Panc1 (cell line): Measurements from ENCODE around the gene DAB2IP. TPM values are rescaled to one million over a fixed set of nuclear protein-coding genes. Genes with fewer than 3 reads are reported as not detected.

Experiments
- ATAC-seq: fragments of 200-7000 bp; cut with Tn5 transposase; 2 replicates; pipeline ENCODE4 v1.9.1; 2020; ENCODE audit warnings: mild to moderate bottlenecking, moderate library complexity
- BruUV-seq: library from RNA; stranded (reverse); fragments of 400-500 nt; replicated peaks from 2 replicates; lab custom pipeline; 2021; lab: Mats Ljungman, UMichigan
- CTCF ChIA-PET: fragments of 300-600 bp; sonication (Branson Sonifier 250); formaldehyde crosslinking; loops from one replicate; lab custom pipeline; 2022; ENCODE audit warnings: antibody characterized with exemption; lab: Charles Lee
- POLR2A ChIA-PET: fragments of 300-600 bp; sonication (Branson Sonifier 250); formaldehyde crosslinking; loops from one replicate; lab custom pipeline; 2022; ENCODE audit warnings: antibody characterized with exemption; lab: Charles Lee
- DNase-seq: peaks from one replicate; pipeline ENCODE4 v3.0.0-alpha.2; 2010; ENCODE audit warnings: low read depth, low spot score
- H3K27ac ChIP-seq: 2 replicates; pipeline ENCODE4 v1.5.1; 2011; ENCODE audit warnings: mild to moderate bottlenecking, low read length, inconsistent platforms
- H3K27me3 ChIP-seq: fragments of 200-500 bp; sonication (Bioruptor generic); 2 replicates; pipeline ENCODE4 v1.6.0; 2014; ENCODE audit warnings: low read length, inconsistent platforms; ENCODE audit not compliant: control insufficient read depth, insufficient read depth
- H3K36me3 ChIP-seq: fragments of 200-500 bp; sonication (Bioruptor generic); 2 replicates; pipeline ENCODE4 v1.5.1; 2014; ENCODE audit warnings: inconsistent platforms, mild to moderate bottlenecking, low read length, moderate library complexity; ENCODE audit not compliant: control insufficient read depth, insufficient read depth
- H3K4me1 ChIP-seq: 2 replicates; pipeline ENCODE4 v1.5.1; 2011; ENCODE audit warnings: inconsistent platforms, mild to moderate bottlenecking, low read length, moderate library complexity; ENCODE audit not compliant: control insufficient read depth, insufficient read depth
- H3K4me3 ChIP-seq, 2 experiments: 2 replicates each; pipeline ENCODE4 v1.5.1; 2011 to 2012; ENCODE audit warnings: low read depth in 2 of 2, low read length in 2 of 2, mild to moderate bottlenecking in 2 of 2, inconsistent platforms in 1 of 2, moderate library complexity in 1 of 2
- H3K9me3 ChIP-seq: fragments of 200-500 bp; sonication (Bioruptor generic); 2 replicates; pipeline ENCODE4 v1.5.1; 2014; ENCODE audit warnings: low read depth, mild to moderate bottlenecking, inconsistent platforms, low read length, moderate library complexity; ENCODE audit not compliant: control insufficient read depth, insufficient read depth
- CTCF ChIP-seq: fragments of 450-650 bp; IDR thresholded peaks from 2 replicates; pipeline ENCODE4 v1.5.1; 2017; ENCODE audit warnings: mild to moderate bottlenecking
- POLR2AphosphoS5 ChIP-seq: IDR thresholded peaks from 2 replicates; pipeline ENCODE4 v1.6.1; 2012; ENCODE audit warnings: mild to moderate bottlenecking, low read depth, low read length, moderate library complexity
- REST ChIP-seq, 2 experiments: IDR thresholded peaks; 2 replicates each; pipeline ENCODE4 v1.6.1; 2011 to 2012; ENCODE audit warnings: low read depth in 2 of 2, control low read depth in 1 of 2, low read length in 1 of 2, mild to moderate bottlenecking in 1 of 2, moderate library complexity in 1 of 2; ENCODE audit not compliant: insufficient read depth in 1 of 2
- SIN3A ChIP-seq: IDR thresholded peaks from 2 replicates; pipeline ENCODE4 v1.6.1; 2012; ENCODE audit warnings: low read depth, mild to moderate bottlenecking, low read length, moderate library complexity, borderline replicate concordance; ENCODE audit not compliant: insufficient read depth
- TCF7L2 ChIP-seq: IDR thresholded peaks from 2 replicates; pipeline ENCODE4 v1.6.1; 2011; ENCODE audit warnings: mild to moderate bottlenecking, low read depth, low read length, inconsistent platforms
- in situ Hi-C: cut with HindIII; loops from 2 replicates; pipeline ENCODE4 v1.10.0; 2016; ENCODE audit warnings: low sequenced_read_pairs, low pct_unique_long_range_greater_than_20kb
- intact Hi-C: fragments of 100-400 bp; cut with micrococcal nuclease; formaldehyde crosslinking; loops from one replicate; pipeline ENCODE4 v1.10.0; 2022; ENCODE audit not compliant: unreplicated experiment
- total RNA-seq: library from RNA; stranded (reverse); gene quantifications from one replicate; pipeline ENCODE4 v1.2.1, GENCODE V29; 2021; ENCODE audit not compliant: unreplicated experiment

DAB2IP gene
- total RNA-seq, 1 experiment from 2014 or later, result 18.4 TPM

- H3K9me3 ChIP-seq, result no peaks in the 10 kb centered on the region
- ChIA-PET POLR2A (no interaction called here), CTCF (no interaction called here)
- no TSS peak for BruUV-seq
- peaks cover 14% of the 10 kb centered on the region for H3K4me1 ChIP-seq
- TF ChIP-seq CTCF (no peak), TCF7L2 (no peak), POLR2AphosphoS5 (no peak), REST (IDR thresholded peaks at IDR 0.05; ENCODE audit: insufficient read depth in 1 of 2, low read depth in 2 of 2, low read length in 1 of 2) (no peak), SIN3A (no peak)
- no peaks in the 10 kb centered on the region for H3K27me3 ChIP-seq
- intact Hi-C loops (no loop called here), in situ Hi-C loops (no loop called here)
- H3K36me3 ChIP-seq, result no peaks in the 10 kb centered on the region
- ATAC-seq, result no peak
- H3K4me3 ChIP-seq, result no peak overlapping the region
- H3K27ac ChIP-seq, result no peak overlapping the region
- DNase-seq, result no peak
Measured at GRCh38 chr9:121753802-121754654, 102.6 kb downstream of the DAB2IP start.

- CTCF ChIA-PET, result no interaction called here
- Histone ChIP-seq H3K36me3 (no peaks in the 10 kb centered on the region), H3K27ac (no peak overlapping the region), H3K9me3 (no peaks in the 10 kb centered on the region), H3K4me1 (peaks cover 11% of the 10 kb centered on the region; the same call in 1 of the 2 replicates), H3K27me3 (no peaks in the 10 kb centered on the region), H3K4me3 (no peak overlapping the region)
- intact Hi-C loops, result no loop called here
- no peak for TF ChIP-seq POLR2AphosphoS5
- TF ChIP-seq SIN3A, result no peak
- TF ChIP-seq REST (IDR thresholded peaks at IDR 0.05; ENCODE audit: insufficient read depth in 1 of 2, low read depth in 2 of 2, low read length in 1 of 2), result no peak
- no peak for TF ChIP-seq CTCF
- TF ChIP-seq TCF7L2, result no peak
- BruUV-seq, result no TSS peak
- in situ Hi-C loops, result no loop called here
- no peak for ATAC-seq
- POLR2A ChIA-PET, result no interaction called here
- DNase-seq, result no peak
Measured at GRCh38 chr9:121754655-121755436, 103.4 kb downstream of the DAB2IP start.
